Motor neuron (in vitro differentiated cells): Measurements from ENCODE around the gene ORM2. TPM values are rescaled to one million over a fixed set of nuclear protein-coding genes. Genes with fewer than 3 reads are reported as not detected.
A peak's percentile ranks its signal among the peaks of the same experiment; 100 is the strongest.

Experiments
- ATAC-seq, 8 experiments: fragments of 200-7000 bp; cut with Tn5 transposase; replicated peaks in 6 of 8; 2 replicates each; pipeline ENCODE4 v1.8.0; 2021; ENCODE audit warnings: mild to moderate bottlenecking in 8 of 8, moderate library complexity in 8 of 8
- H3K27ac ChIP-seq, 2 donors: fragments of 250-450 bp; sonication (Bioruptor Pico); 2 replicates each; pipeline ENCODE4 v1.9.0; 2021; ENCODE audit warnings: antibody characterized with exemption in 2 of 2, mild to moderate bottlenecking in 2 of 2, moderate library complexity in 1 of 2
- H3K4me1 ChIP-seq, 2 donors: fragments of 250-450 bp; sonication (Bioruptor Pico); replicated peaks in 1 of 2; 2 replicates each; pipeline ENCODE4 v1.6.1; 2021; ENCODE audit warnings: antibody characterized with exemption in 2 of 2, mild to moderate bottlenecking in 2 of 2, moderate library complexity in 1 of 2
- H3K4me3 ChIP-seq, 5 donors: fragments of 250-450 bp; sonication (Bioruptor Pico); 2 replicates each; pipeline ENCODE4 v1.9.0; 2021; ENCODE audit warnings: antibody characterized with exemption in 5 of 5, mild to moderate bottlenecking in 5 of 5, moderate library complexity in 4 of 5
- WGBS, 10 experiments: fragments of 450-650 bp; shearing (Covaris generic); methylation state at CpG; one replicate each; pipeline ENCODE4 v1.0.0; 2022; 5-methylcytosine and 5-hydroxymethylcytosine counted together
- in situ Hi-C, 9 experiments: fragments of 400-800 bp; cut with MboI; loops; one replicate each; pipeline ENCODE4 v1.15.0; 2021; ENCODE audit warnings: low sequenced_read_pairs in 9 of 9, low pct_unique_long_range_greater_than_20kb in 2 of 9; ENCODE audit not compliant: unreplicated experiment in 9 of 9
- total RNA-seq, 8 experiments: library from RNA; unstranded; fragments of 300-600 nt; gene quantifications; 2 replicates each; pipeline versions ENCODE4 v1.2.3 to v1.2.4, GENCODE V29; 2022

ORM2 gene
- total RNA-seq, 8 experiments from 2014 or later, result 0.46 TPM; not detected in 7

DNA sequence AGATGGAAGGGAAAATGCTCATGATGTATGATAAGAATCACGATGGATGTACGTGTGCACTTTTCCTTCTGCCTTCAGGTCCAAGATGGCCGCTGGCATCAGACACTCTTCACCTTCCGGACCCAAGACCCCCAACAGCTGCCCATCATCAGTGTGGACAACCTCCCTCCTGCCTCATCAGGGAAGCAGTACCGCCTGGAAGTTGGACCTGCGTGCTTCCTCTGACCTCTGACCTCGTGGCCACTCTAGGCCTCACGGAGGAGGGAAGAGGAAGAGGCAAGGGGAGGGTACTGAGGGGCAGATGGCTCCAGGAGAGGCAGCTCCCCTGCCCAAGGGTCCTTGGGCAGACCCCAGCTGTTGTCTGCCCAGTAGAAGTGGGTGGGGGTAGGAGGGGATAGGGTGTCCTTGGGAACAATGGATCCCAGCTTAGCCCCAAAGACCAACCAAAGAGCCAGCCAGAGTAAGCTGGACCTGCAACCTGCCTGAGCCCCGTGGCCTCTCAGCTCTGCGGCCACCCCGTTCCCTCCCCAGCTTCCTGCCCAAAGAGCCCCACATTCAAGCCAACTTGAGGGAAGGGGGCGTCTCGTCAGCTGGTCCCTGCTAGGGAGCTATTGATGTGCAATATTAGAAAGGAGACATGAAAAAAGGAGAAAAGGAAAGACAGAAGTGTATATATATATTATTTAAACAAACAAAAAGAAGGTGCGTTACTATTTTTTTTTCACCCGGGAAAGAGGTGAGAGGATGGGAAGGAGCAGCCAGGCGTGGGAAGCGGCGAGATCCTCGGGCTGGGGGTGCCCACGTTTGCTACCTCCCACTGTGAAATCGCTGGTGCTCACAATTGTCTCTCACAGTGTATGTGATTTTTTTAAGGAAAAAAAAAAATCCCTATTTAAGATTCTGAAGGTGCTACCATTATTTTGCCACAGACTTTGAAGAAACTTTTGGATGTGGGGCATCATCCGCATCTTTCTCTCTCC is 18.9 kb upstream of the ORM2 start:
- Histone ChIP-seq H3K4me3 (no peak overlapping the region), H3K27ac (no peak overlapping the region), H3K4me1 (peaks cover 3 to 4% of the 10 kb centered on the region in 2 donors)
- WGBS, 10 experiments, result 78 to 100% (median 96%) methylated on average over 1 to 19 of the region's 22 CpGs
- ATAC-seq, result no peak
- in situ Hi-C loops, result no loop called here

- 86 to 98% (median 91%) methylated on average over 5 to 14 of the region's 28 CpGs for WGBS, 10 experiments
- in situ Hi-C loops, result no loop called here
- Histone ChIP-seq H3K4me3 (no peak overlapping the region), H3K4me1 (no peaks in the 10 kb centered on the region), H3K27ac (no peak overlapping the region)
- ATAC-seq, result no peak
These were observed 17.8 kb upstream of the ORM2 start for GRCh38 chr9:114311571-114312512.

- no peaks in the 10 kb centered on the region for H3K4me1 ChIP-seq
- 50 to 100% (median 80%) methylated on average over 1 to 4 of the region's 8 CpGs; no CpG with 5 or more reads in 1 of the 10 experiments for WGBS, 10 experiments
- H3K27ac ChIP-seq, result no peak overlapping the region
- H3K4me3 ChIP-seq, result no peak overlapping the region
- ATAC-seq, result no peak
- in situ Hi-C loops, result no loop called here
These were observed 17.2 kb upstream of the ORM2 start for GRCh38 chr9:114312513-114312875.

DNA sequence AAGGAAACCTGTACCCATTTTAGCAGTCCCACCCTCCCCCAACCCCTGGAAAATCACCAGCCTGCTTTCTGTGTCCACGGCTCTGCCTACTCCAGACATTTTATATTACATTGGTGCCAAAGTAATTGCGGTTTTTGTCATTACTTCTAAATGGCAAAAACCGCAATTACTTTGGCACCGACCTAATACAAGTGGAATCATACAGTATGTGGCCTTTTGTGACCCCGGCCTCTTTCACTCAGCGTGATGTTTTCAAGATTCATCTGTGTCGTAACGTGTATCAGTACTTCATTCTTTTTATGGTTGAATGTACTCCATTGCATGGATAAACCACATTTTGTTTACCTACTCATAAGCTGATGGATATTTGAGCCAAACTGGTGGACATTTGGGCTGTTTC is 16.5 kb upstream of the ORM2 start:
- Histone ChIP-seq H3K4me1 (peaks cover 2 to 4% of the 10 kb centered on the region in 2 donors), H3K27ac (no peak overlapping the region), H3K4me3 (no peak overlapping the region)
- no peak for ATAC-seq
- 20 to 100% (median 89%) methylated on average over 1 to 8 of the region's 8 CpGs for WGBS, 10 experiments
- in situ Hi-C loops, result no loop called here

DNA sequence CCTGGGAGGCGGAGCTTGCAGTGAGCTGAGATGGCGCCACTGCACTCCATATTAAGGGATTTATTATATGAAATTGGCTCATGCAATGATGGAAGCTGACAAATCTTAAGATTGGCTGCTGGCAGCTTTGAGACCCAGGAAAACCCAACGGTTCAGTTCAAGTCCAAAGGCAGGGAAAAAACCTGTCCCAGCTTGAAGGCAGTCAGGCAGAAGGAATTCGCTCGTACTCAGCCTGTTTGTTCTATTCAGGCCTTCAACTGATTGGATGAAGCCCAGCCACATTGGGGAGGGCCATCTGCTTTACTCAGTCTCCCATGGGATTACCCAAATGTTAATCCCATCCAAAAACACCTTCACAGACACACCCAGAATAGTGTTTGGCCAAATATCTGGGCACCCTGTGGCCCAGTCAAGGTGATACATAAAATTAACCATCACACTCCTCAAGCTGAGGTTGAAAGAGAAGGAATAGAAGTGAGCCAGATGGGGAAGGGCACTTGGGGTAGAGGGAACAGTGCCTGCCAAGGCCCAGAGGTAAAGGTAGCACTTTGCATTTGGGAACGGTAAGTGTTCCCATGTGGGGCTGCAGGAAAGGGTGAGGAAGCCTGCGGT is 15.3 kb upstream of the ORM2 start:
- 64 to 100% (median 93%) methylated on average over 1 to 6 of the region's 7 CpGs; no CpG with 5 or more reads in 3 of the 10 experiments for WGBS, 10 experiments
- in situ Hi-C loops, result no loop called here
- ATAC-seq, result no peak

GRCh38 chr9:114314881-114315722 is 14.6 kb upstream of the ORM2 start:
- peaks cover 2 to 4% of the 10 kb centered on the region in 2 donors for H3K4me1 ChIP-seq
- H3K4me3 ChIP-seq, result no peak overlapping the region
- WGBS, 10 experiments, result 74 to 100% (median 93%) methylated on average over 1 to 5 of the region's 8 CpGs; no CpG with 5 or more reads in 1 of the 10 experiments
- no peak overlapping the region for H3K27ac ChIP-seq
- ATAC-seq, result no peak
- in situ Hi-C loops, result no loop called here

More for the DNA sequence above, 15.3 kb upstream of the ORM2 start:
- no peak overlapping the region for H3K27ac ChIP-seq
- H3K4me3 ChIP-seq, result no peak overlapping the region
- peaks cover 2 to 4% of the 10 kb centered on the region in 2 donors for H3K4me1 ChIP-seq

GRCh38 chr9:114315723-114316363 is 13.8 kb upstream of the ORM2 start:
- ATAC-seq, result no peak
- in situ Hi-C loops, result no loop called here
- WGBS, 10 experiments, result 20 to 100% (median 88%) methylated on average over 1 to 8 of the region's 8 CpGs; no CpG with 5 or more reads in 1 of the 10 experiments

DNA sequence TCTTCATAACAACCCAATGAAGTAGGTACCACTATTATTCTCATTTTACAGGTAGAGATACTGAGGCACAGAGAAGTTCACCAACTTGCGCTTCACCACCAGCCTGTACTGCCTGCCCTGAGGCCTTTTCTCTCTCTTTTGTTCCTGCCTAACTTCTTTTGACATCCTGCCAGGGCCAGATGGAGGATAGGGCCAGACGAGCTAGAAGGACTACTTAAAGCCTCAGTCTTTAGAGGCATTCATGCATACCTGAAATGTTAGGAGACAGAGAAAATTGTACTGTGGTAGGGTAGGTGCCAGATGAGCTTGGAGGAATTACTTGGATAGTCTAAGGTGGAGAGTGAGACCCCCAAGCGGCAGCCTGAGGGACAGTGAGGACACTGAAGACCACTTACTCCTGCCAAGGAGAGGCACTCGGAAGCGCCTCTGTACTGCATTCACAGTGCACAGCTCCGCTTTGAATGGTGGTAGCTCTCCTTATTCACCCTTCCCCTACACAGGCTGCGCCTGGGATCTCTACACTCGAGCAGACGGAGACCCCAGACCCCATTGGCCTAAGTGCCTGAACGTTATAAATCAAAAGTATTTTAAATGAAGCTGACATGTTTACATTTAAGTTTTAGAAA is 13.0 kb upstream of the ORM2 start:
- peak in 2 of 8 experiments; percentile 10 to 12 for ATAC-seq
- Histone ChIP-seq H3K4me1 (peaks cover 2 to 4% of the 10 kb centered on the region in 2 donors), H3K27ac (no peak overlapping the region), H3K4me3 (no peak overlapping the region)
- in situ Hi-C loops, result no loop called here
- 0 to 91% (median 73%) methylated on average over 1 to 7 of the region's 10 CpGs; no CpG with 5 or more reads in 2 of the 10 experiments for WGBS, 10 experiments

More at GRCh38 chr9:114315723-114316363, 13.8 kb upstream of the ORM2 start:
- Histone ChIP-seq H3K4me3 (no peak overlapping the region), H3K27ac (no peak overlapping the region), H3K4me1 (peaks cover 2 to 4% of the 10 kb centered on the region in 2 donors)

DNA sequence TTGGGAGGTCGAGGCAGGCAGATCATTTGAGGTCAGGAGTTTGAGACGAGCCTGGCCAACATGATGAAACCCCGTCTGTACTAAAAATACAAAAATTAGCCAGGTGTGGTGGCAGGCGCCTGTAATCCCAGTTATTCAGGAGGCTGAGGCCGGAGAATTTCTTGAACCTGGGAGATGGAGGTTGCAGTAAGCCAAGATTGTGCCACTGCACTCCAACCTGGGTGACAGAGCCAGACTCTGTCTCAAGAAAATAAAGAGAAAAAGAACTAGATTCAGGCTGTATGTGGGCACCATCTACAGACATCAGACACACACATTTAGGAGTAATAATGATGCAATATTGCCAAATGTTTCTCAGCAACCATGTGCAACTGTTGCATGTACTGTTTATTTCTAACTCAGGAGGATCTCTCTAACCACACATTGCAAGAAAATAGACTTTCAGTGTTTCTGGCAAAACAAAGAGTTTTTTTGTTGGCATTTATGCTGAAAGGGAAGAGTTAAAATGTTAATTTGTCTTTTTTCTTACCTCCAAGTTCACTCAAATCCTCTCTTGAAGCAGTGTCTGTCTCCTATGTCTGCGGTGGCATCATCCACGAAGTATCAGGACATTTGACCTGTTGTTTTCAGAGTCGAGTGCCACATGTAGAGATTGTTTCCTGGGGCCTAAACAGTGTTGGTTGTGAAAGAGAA is 11.9 kb upstream of the ORM2 start:
- H3K4me3 ChIP-seq, result no peak overlapping the region
- peak in 3 of 8 experiments; percentile 61 to 82 (median 68) for ATAC-seq
- H3K4me1 ChIP-seq, result peaks cover 2 to 4% of the 10 kb centered on the region in 2 donors
- in situ Hi-C loops, result no loop called here
- WGBS, 10 experiments, result 22 to 100% (median 80%) methylated on average over 1 to 7 of the region's 8 CpGs
- no peak overlapping the region for H3K27ac ChIP-seq

GRCh38 chr9:114318416-114318815 is 11.3 kb upstream of the ORM2 start:
- H3K27ac ChIP-seq, result no peak overlapping the region
- peaks cover 2 to 4% of the 10 kb centered on the region in 2 donors for H3K4me1 ChIP-seq
- 89 to 100% (median 93%) methylated on average over 2 to 8 of the region's 8 CpGs; no CpG with 5 or more reads in 2 of the 10 experiments for WGBS, 10 experiments
- ATAC-seq, result no peak
- in situ Hi-C loops, result no loop called here
- no peak overlapping the region for H3K4me3 ChIP-seq

- 59 to 100% (median 84%) methylated on average over 1 to 3 of the region's 3 CpGs for WGBS, 10 experiments
- H3K4me3 ChIP-seq, result no peak overlapping the region
- H3K4me1 ChIP-seq, result peaks cover 2 to 4% of the 10 kb centered on the region in 2 donors
- peak in 5 of 8 experiments; percentile 10 to 93 (median 82) for ATAC-seq
- in situ Hi-C loops, result no loop called here
- no peak overlapping the region for H3K27ac ChIP-seq
These were observed 10.5 kb upstream of the ORM2 start for GRCh38 chr9:114319147-114319546.
